Neuronal stem cell (in vitro differentiated cells): Measurements from ENCODE around the gene PHACTR3.

ENCODE experiments used
- DNase-seq: peaks from one replicate; pipeline ENCODE4 v3.0.0-alpha.2; 2013; ENCODE audit warnings: low spot score
- H2AFZ ChIP-seq: one replicate; pipeline ENCODE4 v1.6.1; 2013; ENCODE audit warnings: mild to moderate bottlenecking, low read length, inconsistent platforms
- H2AK5ac ChIP-seq: 2 replicates; pipeline ENCODE4 v1.6.1; 2013; ENCODE audit warnings: low read depth, mild to moderate bottlenecking, inconsistent platforms, low read length, moderate library complexity, mixed read lengths
- H2BK120ac ChIP-seq: 2 replicates; pipeline ENCODE4 v1.6.1; 2013; ENCODE audit warnings: low read depth, mild to moderate bottlenecking, inconsistent platforms, low read length, moderate library complexity, mixed read lengths
- H2BK12ac ChIP-seq: one replicate; pipeline ENCODE4 v1.6.1; 2013; ENCODE audit warnings: low read length, inconsistent platforms
- H2BK15ac ChIP-seq: 2 replicates; pipeline ENCODE4 v1.6.1; 2013; ENCODE audit warnings: mild to moderate bottlenecking, low read length, inconsistent platforms, mixed read lengths
- H2BK5ac ChIP-seq: one replicate; pipeline ENCODE4 v1.6.1; 2013; ENCODE audit warnings: inconsistent platforms, mild to moderate bottlenecking, low read length, moderate library complexity
- H3K14ac ChIP-seq: one replicate; pipeline ENCODE4 v1.6.1; 2013; ENCODE audit warnings: low read length, inconsistent platforms
- H3K18ac ChIP-seq: 2 replicates; pipeline ENCODE4 v1.6.1; 2013; ENCODE audit warnings: low read length, inconsistent platforms
- H3K23ac ChIP-seq: 2 replicates; pipeline ENCODE4 v1.6.1; 2013; ENCODE audit warnings: low read depth, mild to moderate bottlenecking, mixed read lengths, low read length, inconsistent platforms; ENCODE audit not compliant: poor library complexity
- H3K27ac ChIP-seq: replicated peaks from 3 replicates; pipeline ENCODE4 v1.5.1; 2013; ENCODE audit warnings: low read length, inconsistent platforms
- H3K27me3 ChIP-seq, 3 experiments: 2 replicates each; pipeline ENCODE4 v1.6.1; 2013; ENCODE audit warnings: low read length in 3 of 3, mild to moderate bottlenecking in 2 of 3, inconsistent platforms in 1 of 3, low read depth in 1 of 3, mixed read lengths in 1 of 3, moderate library complexity in 1 of 3; ENCODE audit not compliant: control insufficient read depth in 3 of 3, insufficient read depth in 3 of 3
- H3K36me3 ChIP-seq, 2 donors: replicated peaks in 1 of 2; 2 replicates each; pipeline ENCODE4 v1.6.1; 2013; ENCODE audit warnings: low read length in 2 of 2; ENCODE audit not compliant: control insufficient read depth in 2 of 2, insufficient read depth in 2 of 2
- H3K4ac ChIP-seq: 2 replicates; pipeline ENCODE4 v1.6.1; 2013; ENCODE audit warnings: inconsistent platforms, mild to moderate bottlenecking, low read length, moderate library complexity
- H3K4me1 ChIP-seq, 2 donors: 1 replicate in 1 of 2; 2 replicates in 1 of 2; pipeline ENCODE4 v1.6.1; 2013; ENCODE audit warnings: low read length in 2 of 2, low read depth in 1 of 2; ENCODE audit not compliant: control insufficient read depth in 2 of 2, insufficient read depth in 1 of 2
- H3K4me2 ChIP-seq: one replicate; pipeline ENCODE4 v1.6.1; 2013; ENCODE audit warnings: mild to moderate bottlenecking, low read length, inconsistent platforms; ENCODE audit not compliant: insufficient read depth, poor library complexity, severe bottlenecking
- H3K4me3 ChIP-seq, 2 donors: 2 replicates each; pipeline ENCODE4 v1.5.1; 2013; ENCODE audit warnings: low read length in 2 of 2, mild to moderate bottlenecking in 2 of 2, inconsistent platforms in 1 of 2, moderate library complexity in 1 of 2
- H3K79me1 ChIP-seq: one replicate; pipeline ENCODE4 v1.6.1; 2013; ENCODE audit warnings: low read depth, mild to moderate bottlenecking, inconsistent platforms, low read length, moderate library complexity
- H3K9ac ChIP-seq: one replicate; pipeline ENCODE4 v1.6.1; 2013; ENCODE audit warnings: mild to moderate bottlenecking, low read depth, low read length, inconsistent platforms; ENCODE audit not compliant: poor library complexity
- H3K9me3 ChIP-seq, 2 donors: replicated peaks in 1 of 2; 2 replicates each; pipeline versions ENCODE3 to v1.6.1; 2013; ENCODE audit warnings: low read length in 2 of 2, mild to moderate bottlenecking in 2 of 2, inconsistent platforms in 1 of 2, low read depth in 1 of 2, mixed read lengths in 1 of 2, moderate library complexity in 1 of 2; ENCODE audit not compliant: control insufficient read depth in 2 of 2, insufficient read depth in 1 of 2
- H4K8ac ChIP-seq: one replicate; pipeline ENCODE4 v1.6.1; 2013; ENCODE audit warnings: low read depth, mild to moderate bottlenecking, inconsistent platforms, low read length, moderate library complexity
- H4K91ac ChIP-seq: one replicate; pipeline ENCODE4 v1.6.1; 2013; ENCODE audit warnings: low read length, low read depth, mild to moderate bottlenecking, inconsistent platforms; ENCODE audit not compliant: poor library complexity
- WGBS, 2 donors: extraction: QIAGEN DNeasy Blood & Tissue Kit; methylation state at CpG; one replicate each; pipeline ENCODE4 v1.1.7; 2013; ENCODE audit warnings: missing lambda C conversion rate in 2 of 2, mixed read lengths in 1 of 2; ENCODE audit not compliant: insufficient read length in 2 of 2, insufficient replicate concordance in 1 of 2; ENCODE audit errors: extremely low coverage in 2 of 2; 5-methylcytosine and 5-hydroxymethylcytosine counted together

Gene PHACTR3

DNA sequence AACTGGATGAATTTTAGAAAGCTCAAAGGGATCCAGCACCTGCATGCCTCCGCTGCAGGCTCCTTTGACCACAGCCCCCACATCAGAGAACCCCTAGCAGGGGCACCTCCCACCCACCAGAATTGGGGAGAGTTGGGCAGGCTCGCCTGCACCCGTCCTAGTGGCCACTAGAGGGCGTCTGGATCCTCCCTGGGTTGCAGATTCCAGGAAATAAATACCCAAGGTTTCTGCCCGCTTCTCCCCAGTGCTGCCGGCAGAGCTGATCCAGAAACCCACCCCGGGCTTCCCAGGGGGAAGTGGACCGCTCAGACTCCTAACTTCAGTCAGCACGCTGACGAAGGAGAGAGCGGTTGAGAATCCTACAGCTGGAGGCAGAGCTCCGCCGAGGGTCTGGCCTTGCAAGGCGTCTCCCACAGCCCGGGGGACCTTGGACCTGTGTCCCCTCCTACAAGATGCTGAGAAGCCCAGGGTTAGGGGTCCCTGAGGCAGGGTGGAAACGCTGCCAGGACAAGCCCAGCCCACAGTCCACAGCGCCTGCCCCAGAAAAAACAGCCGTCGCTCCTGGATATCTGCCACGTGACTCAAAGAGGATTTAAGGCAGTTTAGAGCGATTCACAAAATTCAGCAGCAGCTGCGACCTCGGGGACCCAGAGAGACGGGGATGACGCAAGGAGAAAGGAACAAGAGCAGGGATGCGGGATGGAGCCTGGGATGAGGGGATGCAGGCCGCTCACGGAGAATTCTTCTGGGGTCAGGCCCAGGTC is 32.6 kb upstream of the PHACTR3 start:
- Histone ChIP-seq H2AK5ac (no peak overlapping the region), H2BK12ac (no peak overlapping the region), H3K4me1 (peaks cover 0 to 3% of the 10 kb centered on the region in 2 donors), H3K18ac (peak overlapping the region; percentile 95), H3K14ac (no peak overlapping the region), H3K9me3 (peaks cover 0 to 6% of the 10 kb centered on the region in 2 donors), H2AFZ (peak overlapping the region; percentile 98), H3K27me3 (peaks cover 6 to 47% (median 40%) of the 10 kb centered on the region in 3 experiments), H4K91ac (no peak overlapping the region), H2BK5ac (no peak overlapping the region), H4K8ac (no peak overlapping the region), H2BK120ac (no peak overlapping the region), H2BK15ac (peak overlapping the region; percentile 91), H3K4ac (no peak overlapping the region), H3K79me1 (peaks cover 2% of the 10 kb centered on the region), H3K36me3 (no peaks in the 10 kb centered on the region), H3K4me2 (peak overlapping the region; percentile 100), H3K23ac (peak overlapping the region; percentile 74), H3K9ac (no peak overlapping the region), H3K27ac (no peak overlapping the region), H3K4me3 (peak overlapping the region in 1 of 2 donors; percentile 66)
- no CpG with 5 or more reads among the region's 28 CpGs for WGBS, 2 donors
- peak; percentile 72 for DNase-seq

DNA sequence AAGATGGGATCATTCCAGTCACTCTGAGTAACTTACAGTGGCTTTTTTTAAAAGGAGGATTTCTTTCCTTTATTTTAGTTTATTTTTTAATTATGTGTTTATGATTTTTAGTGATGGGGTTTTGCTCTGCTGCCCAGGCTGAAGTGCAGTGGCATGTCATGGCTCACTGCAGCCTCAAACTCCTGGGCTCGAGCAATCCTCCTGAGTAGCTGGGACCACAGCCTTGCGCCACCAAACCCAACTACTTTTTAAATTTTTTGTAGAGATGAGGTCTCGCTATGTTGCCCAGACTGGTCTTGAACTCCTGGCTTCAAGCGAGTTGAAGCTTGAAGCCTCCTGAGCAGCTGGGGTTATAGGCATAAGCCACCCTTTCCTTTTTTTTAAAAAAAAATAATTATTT is 31.8 kb upstream of the PHACTR3 start:
- no peak overlapping the region for H2AFZ ChIP-seq
- no CpG with 5 or more reads among the region's 4 CpGs for WGBS, 2 donors
- no peak overlapping the region for H3K4me3 ChIP-seq

DNA sequence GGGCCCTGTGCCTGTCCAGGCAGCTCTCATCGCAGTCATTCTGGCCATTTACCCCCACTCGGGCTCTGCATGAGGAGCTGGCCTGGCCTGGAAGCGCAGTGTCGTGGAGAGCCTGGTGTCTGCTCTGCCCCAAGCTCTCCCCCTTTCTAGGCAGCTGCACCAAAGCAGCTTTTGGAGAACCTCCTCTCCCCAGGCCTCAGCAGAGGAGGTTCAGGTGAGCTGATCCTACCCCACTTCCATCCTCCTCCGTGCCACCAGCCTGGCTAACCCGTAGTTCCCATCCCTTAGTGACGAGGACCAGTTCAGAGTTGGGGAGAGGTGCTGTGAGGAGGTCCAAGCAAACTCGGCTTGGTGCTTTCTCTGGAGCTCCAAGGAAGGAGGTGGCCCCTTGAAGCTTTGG is 30.5 kb upstream of the PHACTR3 start:
- Histone ChIP-seq H2BK15ac (no peak overlapping the region), H3K27ac (no peak overlapping the region), H3K4me2 (no peak overlapping the region), H3K36me3 (no peaks in the 10 kb centered on the region), H3K79me1 (peaks cover 2% of the 10 kb centered on the region), H2BK120ac (no peak overlapping the region), H2AFZ (no peak overlapping the region), H3K4me3 (no peak overlapping the region), H3K18ac (no peak overlapping the region), H3K27me3 (peaks cover 22 to 68% (median 58%) of the 10 kb centered on the region in 3 experiments), H3K4ac (no peak overlapping the region), H3K9me3 (peaks cover 0 to 7% of the 10 kb centered on the region in 2 donors), H3K14ac (no peak overlapping the region), H3K9ac (no peak overlapping the region), H3K23ac (no peak overlapping the region), H2AK5ac (no peak overlapping the region), H3K4me1 (peaks cover 0 to 3% of the 10 kb centered on the region in 2 donors), H4K8ac (no peak overlapping the region), H2BK12ac (no peak overlapping the region), H2BK5ac (no peak overlapping the region), H4K91ac (no peak overlapping the region)
- DNase-seq: no peak
- no CpG with 5 or more reads among the region's 8 CpGs for WGBS, 2 donors

More for the DNA sequence above, 31.8 kb upstream of the PHACTR3 start:
- H3K4me2 ChIP-seq: no peak overlapping the region
- H2BK5ac ChIP-seq: no peak overlapping the region
- H2BK120ac ChIP-seq: no peak overlapping the region
- no peak overlapping the region for H2BK12ac ChIP-seq
- H3K4me1 ChIP-seq: peaks cover 0 to 3% of the 10 kb centered on the region in 2 donors
- peaks cover 0 to 6% of the 10 kb centered on the region in 2 donors for H3K9me3 ChIP-seq
- peaks cover 11 to 55% (median 45%) of the 10 kb centered on the region in 3 experiments for H3K27me3 ChIP-seq
- peaks cover 2% of the 10 kb centered on the region for H3K79me1 ChIP-seq
- H2BK15ac ChIP-seq: no peak overlapping the region
- H3K23ac ChIP-seq: no peak overlapping the region
- H2AK5ac ChIP-seq: no peak overlapping the region
- H3K18ac ChIP-seq: no peak overlapping the region
- no peak overlapping the region for H3K14ac ChIP-seq
- no peak overlapping the region for H3K4ac ChIP-seq
- H3K27ac ChIP-seq: no peak overlapping the region
- H4K91ac ChIP-seq: no peak overlapping the region
- H3K36me3 ChIP-seq: no peaks in the 10 kb centered on the region
- no peak overlapping the region for H4K8ac ChIP-seq
- H3K9ac ChIP-seq: no peak overlapping the region
- no peak for DNase-seq

DNA sequence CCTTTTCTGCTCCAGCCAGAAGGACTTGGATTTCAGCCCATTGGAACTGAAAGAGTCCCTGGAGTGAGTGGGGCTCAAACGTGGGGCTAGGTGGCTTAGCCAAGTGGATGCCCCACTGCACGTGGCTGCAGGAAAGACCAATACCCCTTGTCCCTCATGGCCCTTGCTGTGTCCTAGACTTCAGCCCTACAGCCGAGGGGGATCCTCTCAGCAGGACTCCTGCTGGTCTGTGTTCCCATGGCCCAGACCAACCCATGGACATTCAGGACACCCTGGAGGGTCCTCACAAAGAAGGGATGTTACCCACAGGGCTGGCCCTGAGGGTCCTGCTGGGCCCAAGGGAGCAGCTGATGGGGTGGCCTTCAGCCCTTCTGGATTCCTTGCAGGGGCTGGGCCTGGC is 30.0 kb upstream of the PHACTR3 start:
- Histone ChIP-seq H3K4ac (no peak overlapping the region), H3K23ac (no peak overlapping the region), H3K4me3 (peak overlapping the region in 1 of 2 donors; percentile 7), H2AK5ac (no peak overlapping the region), H2BK12ac (no peak overlapping the region), H2BK5ac (no peak overlapping the region), H2BK120ac (no peak overlapping the region), H2BK15ac (no peak overlapping the region), H4K91ac (no peak overlapping the region), H2AFZ (no peak overlapping the region), H3K79me1 (peaks cover 2% of the 10 kb centered on the region), H3K14ac (no peak overlapping the region), H3K18ac (no peak overlapping the region), H4K8ac (no peak overlapping the region), H3K9ac (no peak overlapping the region), H3K4me1 (peaks cover 0 to 3% of the 10 kb centered on the region in 2 donors), H3K36me3 (no peaks in the 10 kb centered on the region), H3K27me3 (peaks cover 25 to 73% (median 63%) of the 10 kb centered on the region in 3 experiments), H3K9me3 (peaks cover 0 to 6% of the 10 kb centered on the region in 2 donors), H3K4me2 (no peak overlapping the region), H3K27ac (no peak overlapping the region)
- no CpG with 5 or more reads among the region's 3 CpGs for WGBS, 2 donors
- no peak for DNase-seq
